Right hindlimb (tissue), 1 donor: ENCODE results near the gene HLTF.

Experiments used
- DNase-seq: peaks from one replicate; pipeline ENCODE4 v3.0.0-alpha.2; 2018

Gene HLTF

GRCh38 chr3:149081772-149082171 lies 4.6 kb downstream of the HLTF start:
- DNase-seq = no peak

DNA sequence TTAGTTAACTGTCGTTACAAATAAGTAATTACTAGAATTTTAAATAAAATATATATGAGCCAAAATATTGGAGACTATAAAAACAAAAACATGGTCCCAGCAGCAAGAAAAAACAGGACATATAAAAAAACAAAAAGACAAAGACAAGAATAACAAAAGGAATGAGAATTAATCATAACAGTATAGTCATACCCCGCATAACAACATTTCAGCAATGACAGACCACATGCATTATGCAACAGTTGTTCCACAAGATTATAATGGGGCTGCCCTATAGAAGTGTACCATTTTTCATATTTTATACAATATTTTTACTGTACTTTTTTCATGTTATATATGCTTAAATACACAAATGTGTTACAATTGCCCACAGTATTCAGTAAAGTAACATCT lies 5.6 kb downstream of the HLTF start:
- DNase-seq = no peak

- no peak for DNase-seq
Observed at GRCh38 chr3:149080011-149080698, 6.2 kb downstream of the HLTF start.

GRCh38 chr3:149077628-149078027 lies 8.7 kb downstream of the HLTF start:
- DNase-seq = no peak

DNA sequence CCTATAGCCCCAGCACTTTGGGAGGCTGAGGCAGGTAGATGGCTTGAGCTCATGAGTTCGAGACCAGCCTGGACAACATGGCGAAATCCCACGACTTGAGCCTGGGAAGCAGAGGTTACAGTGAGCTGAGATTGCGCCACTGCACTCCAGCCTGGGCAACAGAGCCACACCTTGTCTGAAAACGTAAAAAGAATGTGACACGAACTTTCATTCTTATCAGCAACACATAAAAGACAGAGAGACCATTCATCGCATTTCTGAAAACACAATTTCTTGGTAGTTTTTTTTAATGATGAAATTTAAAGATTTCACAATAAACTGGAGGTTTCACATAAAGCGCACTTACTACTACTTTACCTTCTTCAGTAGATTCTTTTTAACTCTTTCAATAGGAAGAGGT lies 18.4 kb downstream of the HLTF start:
- DNase-seq = no peak

DNA sequence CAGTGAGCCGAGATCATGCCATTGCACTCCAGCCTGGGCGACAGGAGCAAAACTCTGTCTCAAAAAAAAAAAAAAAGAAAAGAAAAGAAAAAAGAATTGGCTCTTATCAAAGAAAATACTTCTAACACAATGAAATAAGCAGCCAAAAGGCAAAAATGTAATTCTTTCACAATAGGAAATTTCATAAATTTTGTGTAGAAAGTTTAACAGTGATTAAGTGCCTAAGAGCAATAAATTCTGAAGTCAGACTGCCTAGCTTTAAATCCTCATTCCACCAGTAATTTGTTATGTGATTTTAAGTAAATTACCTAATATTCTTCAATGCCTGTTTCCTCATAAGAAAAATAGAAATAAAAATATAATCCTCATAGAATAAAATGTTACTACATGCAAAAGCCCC lies 24.6 kb downstream of the HLTF start:
- no peak for DNase-seq

DNA sequence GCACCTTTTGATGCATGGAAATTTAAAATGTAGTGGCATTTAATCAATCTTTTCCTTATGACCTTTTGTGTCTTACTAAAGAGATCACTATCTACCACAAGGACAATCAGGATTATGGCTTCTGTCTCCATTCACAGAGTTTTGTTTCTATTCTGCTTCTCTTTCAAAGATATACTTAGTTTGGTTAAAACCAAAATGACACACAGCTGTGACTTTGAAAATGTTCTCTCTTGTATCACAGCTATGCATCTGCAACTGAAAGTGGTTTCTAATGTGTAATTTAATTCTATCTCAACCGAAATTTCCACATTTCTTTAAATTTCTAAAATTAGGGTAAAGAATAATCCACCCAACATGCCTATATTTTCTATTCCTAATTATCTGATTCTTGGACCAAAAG lies 27.7 kb downstream of the HLTF start:
- DNase-seq = no peak

DNA sequence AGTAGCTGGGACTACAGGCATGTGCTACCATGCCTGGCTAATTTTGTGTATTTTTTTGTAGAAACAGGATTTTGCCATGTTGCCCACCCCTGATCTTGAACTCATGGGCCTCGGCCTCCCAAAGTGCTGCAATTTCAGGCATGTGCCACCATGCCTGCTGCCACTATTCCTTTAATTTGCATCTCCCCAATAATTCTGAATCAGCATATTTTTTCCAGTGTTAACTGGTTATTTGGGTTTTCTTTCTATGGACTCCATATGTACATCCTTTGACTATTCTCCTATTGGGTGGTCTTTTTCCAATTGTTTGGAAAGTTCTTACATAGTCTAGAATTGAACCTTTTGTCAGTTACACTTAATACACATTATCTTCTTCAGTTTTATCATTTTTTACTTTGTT lies 28.1 kb downstream of the HLTF start:
- no peak for DNase-seq

GRCh38 chr3:149055575-149055974 lies 30.8 kb downstream of the HLTF start:
- no peak for DNase-seq

GRCh38 chr3:149044339-149045083 lies 41.8 kb downstream of the HLTF start:
- DNase-seq = no peak

DNA sequence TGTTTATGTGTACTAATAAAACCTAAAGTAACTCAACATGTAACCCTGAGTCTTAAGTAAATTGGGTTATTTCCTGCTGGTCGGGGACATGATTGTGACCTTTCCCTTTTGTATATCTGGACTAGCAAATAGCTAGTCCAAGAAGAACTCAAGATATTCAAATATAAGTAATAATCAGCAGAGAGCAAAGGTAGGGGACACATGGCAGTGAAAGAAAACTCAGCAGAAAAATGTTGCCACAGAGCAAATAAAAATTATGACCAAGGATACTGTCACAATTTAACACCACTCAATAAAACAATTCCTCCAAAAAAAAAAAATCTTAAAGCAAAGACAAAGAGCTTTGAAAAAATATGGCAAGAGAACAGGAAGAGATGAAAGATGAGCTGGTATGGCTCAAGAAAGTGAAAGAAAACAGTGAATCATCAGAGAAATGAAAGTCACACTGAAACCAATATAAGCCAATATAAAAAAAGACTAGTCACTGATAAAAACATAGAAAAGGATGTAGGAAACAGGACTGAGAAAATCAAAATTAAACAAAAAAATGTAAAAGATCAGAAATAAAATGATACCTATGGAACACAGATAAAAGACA lies 43.4 kb downstream of the HLTF start:
- no peak for DNase-seq

- no peak for DNase-seq
Observed at GRCh38 chr3:149038322-149038721, 48.0 kb downstream of the HLTF start.

GRCh38 chr3:149037684-149038083 lies 48.6 kb downstream of the HLTF start:
- DNase-seq = no peak

- no peak for DNase-seq
Observed at GRCh38 chr3:149031096-149031495, 55.2 kb downstream of the HLTF start.

DNA sequence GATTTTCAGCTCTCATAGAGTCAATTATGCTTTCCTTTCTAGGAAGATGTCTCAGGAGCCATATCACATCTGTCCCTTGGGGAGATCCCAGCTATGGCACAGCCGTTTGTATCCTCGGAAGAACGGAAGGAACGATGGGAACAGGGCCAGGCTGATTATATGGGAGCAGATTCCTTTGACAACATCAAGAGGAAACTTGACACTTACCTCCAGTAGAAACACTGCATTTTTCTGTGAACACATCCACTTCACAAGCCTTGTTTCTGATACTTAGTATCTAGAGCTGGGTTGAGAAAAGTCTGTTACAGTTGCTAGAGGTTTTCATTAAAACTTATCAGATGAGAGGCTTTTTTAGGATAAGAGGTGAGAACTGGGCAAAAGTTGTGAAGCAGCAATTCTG lies 59.6 kb downstream of the HLTF start:
- no peak for DNase-seq

DNA sequence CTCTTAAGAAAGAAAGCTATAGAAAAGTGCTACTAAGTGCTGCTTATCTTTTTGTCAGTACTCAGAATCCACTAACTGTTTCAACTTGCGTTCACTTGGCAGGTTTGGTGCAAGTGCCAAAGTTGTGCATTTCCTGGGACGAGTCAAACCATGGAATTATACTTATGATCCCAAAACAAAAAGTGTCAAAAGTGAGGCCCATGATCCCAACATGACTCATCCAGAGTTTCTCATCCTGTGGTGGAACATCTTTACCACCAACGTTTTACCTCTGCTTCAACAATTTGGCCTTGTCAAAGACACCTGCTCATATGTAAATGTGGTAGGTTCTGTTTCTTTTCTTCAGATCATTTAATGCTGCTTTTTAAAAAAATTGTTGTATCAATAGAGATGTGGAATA lies 62.4 kb downstream of the HLTF start:
- DNase-seq = no peak

- DNase-seq = no peak
Observed at GRCh38 chr3:149021830-149022229, 64.5 kb downstream of the HLTF start.

DNA sequence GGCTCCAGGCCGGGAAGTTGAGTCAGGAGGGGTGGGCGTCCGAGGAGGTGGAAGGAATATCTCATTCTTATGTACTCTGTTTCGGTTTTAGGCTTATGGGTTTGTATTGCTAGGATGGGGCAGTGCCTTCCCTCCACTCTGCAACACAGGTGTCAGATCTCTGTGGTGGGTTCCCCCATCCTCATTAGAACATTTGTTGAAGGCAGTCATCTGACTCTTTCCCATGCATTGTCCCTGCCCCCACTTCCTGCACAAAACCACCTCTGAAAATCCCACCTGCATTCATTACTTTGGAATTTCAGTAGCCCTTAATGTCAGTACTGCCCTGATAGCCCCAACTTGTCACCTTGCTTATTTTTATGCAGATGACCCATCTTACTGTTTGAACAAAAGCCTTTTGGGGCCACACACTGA lies 65.5 kb downstream of the HLTF start:
- DNase-seq = no peak

DNA sequence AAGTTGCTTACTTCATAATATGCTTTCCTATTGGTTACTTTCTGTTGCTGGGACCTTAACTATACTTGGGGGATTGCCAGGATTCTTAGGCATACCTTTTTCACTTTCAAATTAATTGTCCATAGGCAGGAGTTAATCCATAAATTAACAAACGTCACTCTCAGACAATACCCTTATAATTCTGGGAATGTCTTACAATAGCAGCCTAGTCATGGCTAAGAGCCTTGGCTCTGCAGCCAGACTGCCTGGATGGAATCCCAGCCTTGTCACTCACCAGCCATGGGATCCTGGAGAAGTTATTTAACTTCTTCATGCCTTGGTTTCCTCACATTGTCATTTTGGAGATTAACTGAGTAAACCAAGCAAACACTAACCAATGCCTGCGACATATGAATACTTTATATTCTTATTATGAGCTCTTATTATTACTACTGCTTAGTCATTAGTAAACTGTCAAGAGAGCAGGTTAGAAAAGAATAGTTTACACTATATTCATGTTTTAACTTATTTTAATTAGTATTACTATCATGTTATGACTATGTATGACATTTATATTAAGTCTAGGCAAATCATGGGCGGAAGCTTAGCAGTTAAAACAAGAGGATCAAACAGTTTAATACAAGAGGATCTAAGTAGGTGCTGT lies 66.0 kb downstream of the HLTF start:
- no peak for DNase-seq

- DNase-seq = no peak
Observed at GRCh38 chr3:149019580-149019979, 66.8 kb downstream of the HLTF start.

DNA sequence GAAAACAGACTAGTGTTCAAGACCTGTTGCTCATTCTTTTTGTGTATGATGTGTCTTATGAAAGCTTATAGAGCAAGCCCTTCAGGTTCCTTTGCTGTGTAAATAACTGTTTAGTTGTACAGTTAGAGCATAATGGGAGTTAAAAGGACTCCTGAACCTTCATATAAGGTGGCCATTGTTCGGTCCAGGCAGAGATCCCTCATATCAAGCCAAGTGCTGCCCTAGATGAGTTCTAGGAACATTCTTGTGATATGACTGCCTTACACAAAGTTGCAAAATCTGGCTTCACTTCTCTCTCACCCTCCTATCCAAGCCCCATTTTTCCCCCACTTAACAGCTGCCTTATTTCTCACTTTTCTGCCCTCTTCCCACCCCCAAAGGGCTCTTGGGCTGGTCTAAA lies 68.1 kb downstream of the HLTF start:
- DNase-seq = no peak

GRCh38 chr3:149016669-149017541 lies 69.4 kb downstream of the HLTF start:
- DNase-seq = no peak

DNA sequence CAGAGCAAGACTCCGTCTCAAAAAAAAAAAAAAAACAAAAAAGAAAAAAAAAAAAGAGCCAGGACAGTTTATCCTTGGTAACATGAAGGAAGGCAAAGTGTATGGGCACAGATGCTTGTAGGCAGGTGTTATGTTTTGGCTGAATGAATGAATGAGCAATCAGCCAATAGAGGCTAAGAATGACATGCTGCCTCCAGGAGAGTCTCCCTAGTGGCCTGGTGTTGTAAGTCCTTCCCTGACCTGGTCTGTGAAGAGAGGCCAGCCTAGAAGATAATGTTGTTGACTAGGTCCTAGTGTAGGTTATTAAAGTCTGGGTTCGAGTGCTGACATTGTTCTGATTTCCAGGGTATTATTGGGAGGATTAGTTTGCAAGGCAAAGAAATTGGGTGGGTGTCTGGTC lies 70.1 kb downstream of the HLTF start:
- DNase-seq = no peak
